Activated B cell treated with CpG ODN at 0.5 μM for 24 hours (primary cell): Measurements from ENCODE around the gene MYO1E. TPM values are rescaled to one million over a fixed set of nuclear protein-coding genes. Genes with fewer than 3 reads are reported as not detected.

Experiments used
- ATAC-seq: fragments of 200-7000 bp; cut with Tn5 transposase; one replicate; pipeline ENCODE4 v1.10.0; 2021; ENCODE audit warnings: low read depth, mild to moderate bottlenecking, moderate library complexity
- CTCF ChIA-PET: fragments of 350-600 bp; sonication (Branson Sonifier 250); formaldehyde crosslinking; loops from one replicate; lab custom pipeline; 2021; ENCODE audit warnings: antibody characterized with exemption; lab: Charles Lee
- POLR2A ChIA-PET: fragments of 350-600 bp; sonication (Branson Sonifier 250); formaldehyde crosslinking; loops from one replicate; lab custom pipeline; 2021; ENCODE audit warnings: antibody characterized with exemption; lab: Charles Lee
- DNase-seq: peaks from one replicate; pipeline ENCODE4 v3.0.0; 2022
- H3K27ac Mint-ChIP-seq: one replicate; pipeline ENCODE4 v1.8.0; 2020; ENCODE audit warnings: mixed read lengths
- H3K27me3 Mint-ChIP-seq: one replicate; pipeline ENCODE4 v1.8.0; 2021; ENCODE audit warnings: mixed read lengths
- H3K36me3 Mint-ChIP-seq: one replicate; pipeline ENCODE4 v1.8.0; 2021; ENCODE audit warnings: low read depth, mixed read lengths
- H3K4me1 Mint-ChIP-seq: one replicate; pipeline ENCODE4 v1.8.0; 2021; ENCODE audit warnings: mixed read lengths
- H3K4me3 Mint-ChIP-seq: one replicate; pipeline ENCODE4 v1.8.0; 2020; ENCODE audit warnings: mild to moderate bottlenecking, mixed read lengths
- H3K9me3 Mint-ChIP-seq: one replicate; pipeline ENCODE4 v1.8.0; 2020; ENCODE audit warnings: mixed read lengths
- CTCF ChIP-seq: fragments of 200-600 bp; IDR thresholded peaks from one replicate; pipeline ENCODE4 v1.8.0; 2022; ENCODE audit warnings: antibody characterized with exemption, mild to moderate bottlenecking
- intact Hi-C: fragments of 100-400 bp; cut with micrococcal nuclease; formaldehyde crosslinking; loops from one replicate; pipeline ENCODE4 v1.15.1; 2024
- total RNA-seq: library from RNA; stranded (reverse); gene quantifications from 2 replicates; pipeline ENCODE4 v1.2.3, GENCODE V29; 2022

Gene MYO1E
- total RNA-seq, 1 donor from 2014 or later, result 186 TPM

GRCh38 chr15:59218710-59219109 lies 154.0 kb downstream of the MYO1E start:
- Mint-ChIP-seq H3K9me3 (no peaks in the 10 kb centered on the region), H3K4me1 (no peaks in the 10 kb centered on the region), H3K27ac (no peak overlapping the region), H3K36me3 (peaks cover 87% of the 10 kb centered on the region), H3K4me3 (no peak overlapping the region), H3K27me3 (no peaks in the 10 kb centered on the region)
- DNase-seq (no peak), ATAC-seq (no peak)
- intact Hi-C loops, result no loop called here
- CTCF ChIA-PET, result no interaction called here
- TF ChIP-seq CTCF, result no peak
- POLR2A ChIA-PET, result no interaction called here

GRCh38 chr15:59217876-59218498 lies 154.7 kb downstream of the MYO1E start:
- no peaks in the 10 kb centered on the region for H3K9me3 Mint-ChIP-seq
- H3K4me3 Mint-ChIP-seq, result no peak overlapping the region
- no peak for TF ChIP-seq CTCF
- no peak for ATAC-seq
- ChIA-PET CTCF (interaction anchor here (0.7 kb wide), 1 partner anchor 275 kb away, joined by 3 read pairs; no protein-coding TSS in a partner anchor), POLR2A (no interaction called here)
- intact Hi-C loops, result no loop called here
- H3K36me3 Mint-ChIP-seq, result peaks cover 81% of the 10 kb centered on the region
- H3K27me3 Mint-ChIP-seq, result no peaks in the 10 kb centered on the region
- no peaks in the 10 kb centered on the region for H3K4me1 Mint-ChIP-seq
- no peak for DNase-seq
- no peak overlapping the region for H3K27ac Mint-ChIP-seq

GRCh38 chr15:59216911-59217310 lies 155.8 kb downstream of the MYO1E start:
- ATAC-seq, result no peak
- H3K4me3 Mint-ChIP-seq, result no peak overlapping the region
- ChIA-PET CTCF (no interaction called here), POLR2A (no interaction called here)
- no peaks in the 10 kb centered on the region for H3K27me3 Mint-ChIP-seq
- no peak overlapping the region for H3K27ac Mint-ChIP-seq
- no peaks in the 10 kb centered on the region for H3K4me1 Mint-ChIP-seq
- TF ChIP-seq CTCF, result no peak
- H3K36me3 Mint-ChIP-seq, result peaks cover 79% of the 10 kb centered on the region
- intact Hi-C loops, result no loop called here
- H3K9me3 Mint-ChIP-seq, result no peaks in the 10 kb centered on the region
- DNase-seq, result no peak

DNA sequence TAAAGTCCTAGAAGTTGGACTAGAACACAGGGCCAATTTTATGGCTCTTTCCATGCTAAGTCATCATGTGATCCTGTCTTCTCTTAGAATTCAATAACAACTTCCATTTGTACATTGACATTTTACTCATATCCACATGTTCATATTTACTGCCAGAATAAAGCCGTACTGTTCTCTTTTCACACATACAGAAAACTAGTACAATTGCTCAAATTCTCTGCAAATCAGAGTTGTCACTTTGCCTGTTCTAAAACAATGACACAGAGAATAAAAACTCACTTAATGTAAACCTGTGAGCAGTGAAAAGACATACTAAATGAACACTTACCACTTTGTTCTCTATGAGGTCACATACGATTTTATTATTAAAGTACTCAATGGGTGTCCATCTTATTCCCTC lies 162.5 kb downstream of the MYO1E start:
- TF ChIP-seq CTCF, result no peak
- intact Hi-C loops, result no loop called here
- H3K4me1 Mint-ChIP-seq, result peaks cover 5% of the 10 kb centered on the region
- DNase-seq (no peak), ATAC-seq (no peak)
- CTCF ChIA-PET, result no interaction called here
- POLR2A ChIA-PET, result interaction anchor here (0.6 kb wide), 1 partner anchor 452 kb away, joined by 5 read pairs; no protein-coding TSS in a partner anchor
- H3K27ac Mint-ChIP-seq, result no peak overlapping the region
- no peaks in the 10 kb centered on the region for H3K27me3 Mint-ChIP-seq
- no peaks in the 10 kb centered on the region for H3K9me3 Mint-ChIP-seq
- peaks cover 78% of the 10 kb centered on the region for H3K36me3 Mint-ChIP-seq
- no peak overlapping the region for H3K4me3 Mint-ChIP-seq

DNA sequence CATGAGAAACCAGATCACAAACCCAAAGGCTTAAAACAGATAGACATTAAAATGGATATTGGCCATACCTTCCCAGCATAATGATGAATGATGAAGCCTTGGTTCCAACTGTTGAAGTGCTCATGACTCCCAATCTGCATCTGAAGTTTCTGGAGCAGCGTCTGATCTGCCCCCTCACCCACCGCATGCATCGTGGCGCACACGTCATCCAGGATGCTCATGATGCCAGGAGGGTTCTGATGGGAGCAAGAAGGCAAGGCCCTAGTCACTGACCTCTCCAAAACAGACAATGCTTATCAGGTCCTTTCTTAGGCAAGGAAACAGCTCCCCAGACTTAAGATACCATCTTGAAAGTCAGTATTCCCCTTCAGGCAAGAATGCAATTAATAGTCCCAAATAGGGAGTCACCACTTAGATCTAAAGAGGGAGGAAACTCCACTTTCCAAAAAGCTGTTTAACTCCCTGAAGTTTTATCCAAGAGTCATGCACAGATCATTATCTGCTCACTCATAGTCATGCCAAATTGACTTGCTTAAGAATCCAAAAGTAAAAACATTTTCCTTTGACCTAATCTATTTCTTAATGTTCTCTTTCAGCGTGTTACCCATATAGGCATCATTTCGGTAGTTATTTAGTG lies 163.9 kb downstream of the MYO1E start:
- H3K4me1 Mint-ChIP-seq, result peaks cover 5% of the 10 kb centered on the region
- no peak overlapping the region for H3K4me3 Mint-ChIP-seq
- H3K27ac Mint-ChIP-seq, result no peak overlapping the region
- DNase-seq (no peak), ATAC-seq (no peak)
- ChIA-PET CTCF (no interaction called here), POLR2A (interaction anchor here (0.6 kb wide), 1 partner anchor 10 kb away, joined by 5 read pairs; no protein-coding TSS in a partner anchor)
- TF ChIP-seq CTCF, result no peak
- peaks cover 78% of the 10 kb centered on the region for H3K36me3 Mint-ChIP-seq
- no peaks in the 10 kb centered on the region for H3K9me3 Mint-ChIP-seq
- H3K27me3 Mint-ChIP-seq, result no peaks in the 10 kb centered on the region
- intact Hi-C loops, result no loop called here
